Breast epithelium (tissue), 4 donors: ENCODE data around the gene CETN2. TPM values are rescaled to one million over a fixed set of nuclear protein-coding genes. Genes with fewer than 3 reads are reported as not detected.
"Not testable (repeated sequence)": the region's sequence is repeated elsewhere in the genome, so short reads cannot be mapped to it uniquely, and the experiment has no call there.

Experiments
- DNase-seq, 2 donors: peaks; one replicate each; pipeline ENCODE4 v3.0.0-alpha.2; 2019; ENCODE audit warnings: low spot score in 2 of 2
- H3K27ac ChIP-seq, 2 donors: fragments of 200-600 bp; sonication (generic) in 1 of 2; one replicate each; pipeline ENCODE4 v1.5.1; 2016 to 2019; ENCODE audit warnings: mild to moderate bottlenecking in 1 of 2
- H3K27me3 ChIP-seq, 2 donors: fragments of 200-600 bp; sonication (generic) in 1 of 2; one replicate each; pipeline versions ENCODE4 v1.5.1 to v1.6.0; 2017 to 2019; ENCODE audit warnings: control low read depth in 1 of 2, mild to moderate bottlenecking in 1 of 2
- H3K36me3 ChIP-seq: fragments of 200-600 bp; one replicate; pipeline ENCODE4 v1.5.1; 2019
- H3K4me1 ChIP-seq, 2 donors: fragments of 200-600 bp; sonication (generic); one replicate each; pipeline ENCODE4 v1.5.1; 2016 to 2019; ENCODE audit warnings: control low read depth in 1 of 2
- H3K4me3 ChIP-seq, 3 donors: fragments of 200-600 bp; sonication (generic); 1 replicate in 2 of 3; 2 replicates in 1 of 3; pipeline ENCODE4 v1.5.1; 2016 to 2019; ENCODE audit warnings: mild to moderate bottlenecking in 3 of 3, moderate library complexity in 2 of 3
- H3K9me3 ChIP-seq, 2 donors: fragments of 200-600 bp; sonication (generic) in 1 of 2; one replicate each; pipeline ENCODE4 v1.5.1; 2016 to 2019; ENCODE audit warnings: control low read depth in 1 of 2
- POLR2A ChIP-seq: fragments of 450-650 bp; IDR thresholded peaks from one replicate; pipeline ENCODE4 v1.6.1; 2016; ENCODE audit warnings: antibody characterized with exemption, mild to moderate bottlenecking, moderate library complexity
- POLR2AphosphoS5 ChIP-seq, 3 donors: sonication (generic); formaldehyde crosslinking; IDR thresholded peaks; one replicate each; pipeline ENCODE4 v1.6.1; 2017; ENCODE audit warnings: antibody characterized with exemption in 3 of 3
- intact Hi-C: fragments of 100-400 bp; cut with DNase I; formaldehyde crosslinking; loops from one replicate; pipeline ENCODE4 v1.15.1; 2023; ENCODE audit warnings: low total_unique reads
- total RNA-seq, 3 donors: library from RNA; depleted of rRNA; stranded (reverse); fragments of >200 nt; gene quantifications; one replicate each; pipeline ENCODE4 v1.1.0, GENCODE V29; 2016
- TF ChIP-seq, protein P1 (sequence below), 3 donors: fragments of 450-650 bp; IDR thresholded peaks; one replicate each; pipeline ENCODE4 v1.5.1; 2016 to 2017; ENCODE audit warnings: antibody characterized with exemption in 3 of 3, mild to moderate bottlenecking in 3 of 3, moderate library complexity in 3 of 3

CETN2 gene
- total RNA-seq, 3 donors from 2014 or later: 23.2 to 36.1 (median 26.9) TPM

- Histone ChIP-seq H3K4me3 (no peak overlapping the region), H3K9me3 (no peaks in the 10 kb centered on the region), H3K36me3 (no peaks in the 10 kb centered on the region), H3K27ac (no peak overlapping the region), H3K27me3 (peaks cover 0 to 33% of the 10 kb centered on the region in 2 donors), H3K4me1 (no peaks in the 10 kb centered on the region)
- DNase-seq: no peak
- TF ChIP-seq POLR2A (no peak), POLR2AphosphoS5 (IDR thresholded peaks at IDR 0.05) (no peak)
- TF ChIP-seq, protein P1, sequence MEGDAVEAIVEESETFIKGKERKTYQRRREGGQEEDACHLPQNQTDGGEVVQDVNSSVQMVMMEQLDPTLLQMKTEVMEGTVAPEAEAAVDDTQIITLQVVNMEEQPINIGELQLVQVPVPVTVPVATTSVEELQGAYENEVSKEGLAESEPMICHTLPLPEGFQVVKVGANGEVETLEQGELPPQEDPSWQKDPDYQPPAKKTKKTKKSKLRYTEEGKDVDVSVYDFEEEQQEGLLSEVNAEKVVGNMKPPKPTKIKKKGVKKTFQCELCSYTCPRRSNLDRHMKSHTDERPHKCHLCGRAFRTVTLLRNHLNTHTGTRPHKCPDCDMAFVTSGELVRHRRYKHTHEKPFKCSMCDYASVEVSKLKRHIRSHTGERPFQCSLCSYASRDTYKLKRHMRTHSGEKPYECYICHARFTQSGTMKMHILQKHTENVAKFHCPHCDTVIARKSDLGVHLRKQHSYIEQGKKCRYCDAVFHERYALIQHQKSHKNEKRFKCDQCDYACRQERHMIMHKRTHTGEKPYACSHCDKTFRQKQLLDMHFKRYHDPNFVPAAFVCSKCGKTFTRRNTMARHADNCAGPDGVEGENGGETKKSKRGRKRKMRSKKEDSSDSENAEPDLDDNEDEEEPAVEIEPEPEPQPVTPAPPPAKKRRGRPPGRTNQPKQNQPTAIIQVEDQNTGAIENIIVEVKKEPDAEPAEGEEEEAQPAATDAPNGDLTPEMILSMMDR (IDR thresholded peaks at IDR 0.05): no peak
- intact Hi-C loops: no loop called here
Observed at GRCh38 chrX:152810403-152810802, 20.2 kb downstream of the CETN2 start.

DNA sequence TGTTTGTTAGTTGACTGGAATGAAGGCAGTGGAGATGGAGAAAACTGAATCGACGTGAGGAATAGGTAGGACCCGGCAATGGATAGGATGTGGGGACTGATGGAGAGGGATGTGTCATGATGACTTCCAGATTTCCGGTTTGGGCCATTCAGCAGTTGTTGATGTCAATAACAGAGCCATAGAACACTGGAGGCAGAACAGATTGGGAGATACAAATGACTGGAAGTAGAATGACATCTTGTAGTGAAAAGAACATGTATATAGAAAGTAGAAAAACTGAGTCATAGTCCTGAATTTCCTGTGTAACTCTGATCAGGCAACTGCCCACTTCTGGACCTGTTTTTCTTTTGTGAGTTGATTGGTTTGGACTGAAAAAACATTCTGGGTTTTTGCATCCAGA lies 24.5 kb downstream of the CETN2 start:
- no peak for DNase-seq
- Histone ChIP-seq H3K27me3 (peaks cover 0 to 39% of the 10 kb centered on the region in 2 donors), H3K4me1 (no peaks in the 10 kb centered on the region), H3K27ac (no peak overlapping the region), H3K4me3 (no peak overlapping the region), H3K9me3 (no peaks in the 10 kb centered on the region), H3K36me3 (no peaks in the 10 kb centered on the region)
- intact Hi-C loops: no loop called here
- TF ChIP-seq, protein P1 (IDR thresholded peaks at IDR 0.05): no peak
- no peak for TF ChIP-seq POLR2A
- no peak for TF ChIP-seq POLR2AphosphoS5 (IDR thresholded peaks at IDR 0.05)

- TF ChIP-seq POLR2A (no peak), POLR2AphosphoS5 (IDR thresholded peaks at IDR 0.05) (no peak)
- TF ChIP-seq, protein P1 (IDR thresholded peaks at IDR 0.05): no peak
- H3K9me3 ChIP-seq: no peaks in the 10 kb centered on the region
- intact Hi-C loops: no loop called here
- H3K4me3 ChIP-seq: no peak overlapping the region
- DNase-seq: no peak
- no peaks in the 10 kb centered on the region for H3K4me1 ChIP-seq
- peaks cover 0 to 23% of the 10 kb centered on the region in 2 donors for H3K27me3 ChIP-seq
- H3K36me3 ChIP-seq: no peaks in the 10 kb centered on the region
- no peak overlapping the region for H3K27ac ChIP-seq
Observed at GRCh38 chrX:152798945-152799344, 31.6 kb downstream of the CETN2 start.

DNA sequence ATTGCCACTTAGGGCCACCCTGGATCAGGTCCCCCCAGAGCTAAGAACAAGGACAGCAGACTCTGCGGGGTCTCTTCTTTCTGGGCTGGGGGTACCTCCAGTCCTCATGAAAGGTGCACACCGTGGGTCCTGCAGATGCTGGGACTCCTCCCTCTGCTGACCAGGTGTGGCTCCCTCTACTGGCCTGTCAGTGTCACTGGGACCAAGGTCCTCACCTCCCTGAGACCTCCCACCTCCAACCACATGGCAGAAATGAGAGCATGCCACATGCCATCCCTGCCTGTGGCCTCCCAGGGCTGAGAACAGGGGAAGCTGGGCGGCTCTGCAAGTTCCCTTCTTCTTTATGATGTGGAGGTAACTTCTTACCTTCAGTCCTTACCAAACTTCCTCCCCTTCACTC lies 43.5 kb downstream of the CETN2 start:
- H3K27me3 ChIP-seq, H3K27ac ChIP-seq, H3K9me3 ChIP-seq, H3K4me3 ChIP-seq, H3K4me1 ChIP-seq, H3K36me3 ChIP-seq, intact Hi-C loops, DNase-seq: not testable (repeated sequence)

Other genes with a start within 250 kb of the CETN2 start
- gene GABRQ, start 192.9 kb downstream of the CETN2 start, total RNA-seq: not detected
- not detected for gene MAGEA3, start 132.0 kb downstream of the CETN2 start, total RNA-seq
- gene CSAG2, start 121.5 kb downstream of the CETN2 start, total RNA-seq: not detected
- gene MAGEA2B, start 116.1 kb downstream of the CETN2 start, total RNA-seq: not detected
- gene CSAG1, start 97.0 kb downstream of the CETN2 start, total RNA-seq: not detected
- gene MAGEA12, start 97.0 kb downstream of the CETN2 start, total RNA-seq: not detected
- not detected for gene MAGEA2, start 76.9 kb downstream of the CETN2 start, total RNA-seq
- not detected for gene CSAG3, start 71.5 kb downstream of the CETN2 start, total RNA-seq
- not detected for gene MAGEA6, start 61.1 kb downstream of the CETN2 start, total RNA-seq
- 10 to 100 TPM; 13.1 to 20.8 (median 16.7) TPM for gene NSDHL, start 306 bp upstream of the CETN2 start, total RNA-seq
- gene ZNF185, start 67.3 kb upstream of the CETN2 start, total RNA-seq: 10 to 100 TPM in 1 of 3 donors, 1 to 10 TPM in 2; 5.9 to 19.5 (median 7.5) TPM
- gene PNMA5, start 163.4 kb upstream of the CETN2 start, total RNA-seq: not detected
- gene PNMA3, start 225.7 kb upstream of the CETN2 start, total RNA-seq: under 1 TPM in 2 of 3 donors, not detected in 1; under 0.01 to 0.33 TPM
- 1 to 10 TPM in 1 of 3 donors, under 1 TPM in 2; 0.33 to 1.8 (median 0.73) TPM for gene PNMA6A, start 241.7 kb upstream of the CETN2 start, total RNA-seq